CD14-positive monocyte (primary cell): ENCODE results near the gene RAPGEFL1. TPM values are rescaled to one million over a fixed set of nuclear protein-coding genes. Genes with fewer than 3 reads are reported as not detected.

Source experiments
- DNase-seq, 3 donors: peaks; one replicate each; pipeline ENCODE4 v3.0.0-alpha.2; 2011 to 2022
- H2AFZ ChIP-seq: 2 replicates; pipeline ENCODE4 v1.6.0; 2012; ENCODE audit warnings: mild to moderate bottlenecking, low read depth, low read length, inconsistent platforms; ENCODE audit not compliant: insufficient read depth, poor library complexity, severe bottlenecking
- H3K27ac ChIP-seq, 2 donors: 1 replicate in 1 of 2; 2 replicates in 1 of 2; pipeline ENCODE4 v1.5.1; 2012 to 2013; ENCODE audit warnings: low read length in 2 of 2, control low read depth in 1 of 2, inconsistent platforms in 1 of 2, low read depth in 1 of 2, mild to moderate bottlenecking in 1 of 2
- H3K27me3 ChIP-seq, 2 donors: one replicate each; pipeline versions ENCODE4 v1.6.0 to v1.6.1; 2011 to 2013; ENCODE audit warnings: low read length in 2 of 2; ENCODE audit not compliant: control insufficient read depth in 2 of 2, insufficient read depth in 2 of 2
- H3K36me3 ChIP-seq, 2 donors: replicated peaks in 1 of 2; 1 replicate in 1 of 2; 2 replicates in 1 of 2; pipeline versions ENCODE4 v1.5.1 to v1.6.1; 2012 to 2013; ENCODE audit warnings: low read length in 2 of 2, control low read depth in 1 of 2, inconsistent platforms in 1 of 2, mild to moderate bottlenecking in 1 of 2; ENCODE audit not compliant: insufficient read depth in 2 of 2, control insufficient read depth in 1 of 2
- H3K4me1 ChIP-seq, 2 donors: 1 replicate in 1 of 2; 2 replicates in 1 of 2; pipeline versions ENCODE4 v1.5.1 to v1.6.1; 2012 to 2013; ENCODE audit warnings: low read length in 2 of 2, control low read depth in 1 of 2, inconsistent platforms in 1 of 2, mild to moderate bottlenecking in 1 of 2, moderate library complexity in 1 of 2; ENCODE audit not compliant: insufficient read depth in 2 of 2, control insufficient read depth in 1 of 2
- H3K4me2 ChIP-seq: replicated peaks from 2 replicates; pipeline ENCODE3; 2012; ENCODE audit warnings: low read length, moderate library complexity, mild to moderate bottlenecking; ENCODE audit not compliant: poor library complexity, severe bottlenecking; ENCODE audit errors: extremely low read depth
- H3K4me3 ChIP-seq, 3 experiments: fragments of 200-600 bp in 1 of 3; sonication (generic) in 1 of 3; replicated peaks in 1 of 3; 1 replicate in 2 of 3; 2 replicates in 1 of 3; pipeline ENCODE4 v1.5.1; 2011 to 2013; ENCODE audit warnings: low read length in 3 of 3, mild to moderate bottlenecking in 3 of 3, control low read depth in 2 of 3, low read depth in 2 of 3, inconsistent platforms in 1 of 3, moderate library complexity in 1 of 3
- H3K79me2 ChIP-seq: 2 replicates; pipeline ENCODE4 v1.6.0; 2012; ENCODE audit warnings: mild to moderate bottlenecking, control low read depth, inconsistent platforms, low read length, moderate library complexity; ENCODE audit not compliant: insufficient read depth
- H3K9ac ChIP-seq: 2 replicates; pipeline ENCODE4 v1.6.0; 2017; ENCODE audit warnings: low read length, mild to moderate bottlenecking; ENCODE audit not compliant: insufficient read depth, poor library complexity, severe bottlenecking
- H3K9me3 ChIP-seq, 2 donors: replicated peaks in 1 of 2; 1 replicate in 1 of 2; 2 replicates in 1 of 2; pipeline versions ENCODE4 v1.5.1 to v1.6.1; 2012 to 2013; ENCODE audit warnings: low read length in 2 of 2, control low read depth in 1 of 2; ENCODE audit not compliant: control insufficient read depth in 1 of 2, insufficient read depth in 1 of 2
- H4K20me1 ChIP-seq: 2 replicates; pipeline ENCODE4 v1.6.0; 2012; ENCODE audit warnings: mild to moderate bottlenecking, low read length, control low read depth, moderate library complexity; ENCODE audit not compliant: insufficient read depth
- H3K27ac Mint-ChIP-seq, 7 donors: one replicate each; pipeline ENCODE4 v1.8.0; 2020; ENCODE audit warnings: mild to moderate bottlenecking in 7 of 7, mixed read lengths in 7 of 7, moderate library complexity in 6 of 7, inconsistent platforms in 2 of 7
- H3K27me3 Mint-ChIP-seq, 3 donors: one replicate each; pipeline ENCODE4 v1.8.0; 2021 to 2022; ENCODE audit warnings: low read depth in 3 of 3, mild to moderate bottlenecking in 3 of 3, mixed read lengths in 3 of 3, moderate library complexity in 3 of 3, inconsistent platforms in 1 of 3
- H3K36me3 Mint-ChIP-seq, 2 donors: one replicate each; pipeline ENCODE4 v1.8.0; 2020; ENCODE audit warnings: mixed read lengths in 2 of 2, inconsistent platforms in 1 of 2, mild to moderate bottlenecking in 1 of 2
- H3K4me1 Mint-ChIP-seq: one replicate; pipeline ENCODE4 v1.8.0; 2020; ENCODE audit warnings: mild to moderate bottlenecking, mixed read lengths
- H3K4me3 Mint-ChIP-seq, 2 donors: one replicate each; pipeline ENCODE4 v1.8.0; 2020; ENCODE audit warnings: mild to moderate bottlenecking in 2 of 2, mixed read lengths in 2 of 2, moderate library complexity in 1 of 2
- H3K9me3 Mint-ChIP-seq, 7 donors: one replicate each; pipeline ENCODE4 v1.8.0; 2020 to 2022; ENCODE audit warnings: mixed read lengths in 7 of 7, mild to moderate bottlenecking in 6 of 7, moderate library complexity in 6 of 7, inconsistent platforms in 2 of 7
- WGBS: methylation state at CpG from one replicate; pipeline ENCODE4 v1.1.5; 2013; ENCODE audit warnings: missing lambda C conversion rate; ENCODE audit not compliant: insufficient coverage; 5-methylcytosine and 5-hydroxymethylcytosine counted together
- intact Hi-C, 2 donors: fragments of 100-400 bp; cut with micrococcal nuclease; formaldehyde crosslinking; loops; one replicate each; pipeline versions ENCODE4 v1.15.0 to v1.15.1; 2023
- polyA plus RNA-seq, 3 donors: library from polyadenylated mRNA; depleted of rRNA in 1 of 3; unstranded in 2 of 3; stranded (reverse) in 1 of 3; fragments of 300-500 nt in 2 of 3; fragments of >200 nt in 1 of 3; fragmentation: Illumina TruSeq in 2 of 3; gene quantifications; 1 replicate in 2 of 3; 2 replicates in 1 of 3; pipeline ENCODE4 v1.2.3, GENCODE V29; 2012 to 2021
- TF ChIP-seq, protein P1 (sequence below): fragments of 200-600 bp; IDR thresholded peaks from one replicate; pipeline ENCODE4 v1.8.0; 2022; ENCODE audit warnings: antibody characterized with exemption, mild to moderate bottlenecking

Gene RAPGEFL1
- polyA plus RNA-seq, 3 donors: 0.09 to 6.1 (median 0.10) TPM

DNA sequence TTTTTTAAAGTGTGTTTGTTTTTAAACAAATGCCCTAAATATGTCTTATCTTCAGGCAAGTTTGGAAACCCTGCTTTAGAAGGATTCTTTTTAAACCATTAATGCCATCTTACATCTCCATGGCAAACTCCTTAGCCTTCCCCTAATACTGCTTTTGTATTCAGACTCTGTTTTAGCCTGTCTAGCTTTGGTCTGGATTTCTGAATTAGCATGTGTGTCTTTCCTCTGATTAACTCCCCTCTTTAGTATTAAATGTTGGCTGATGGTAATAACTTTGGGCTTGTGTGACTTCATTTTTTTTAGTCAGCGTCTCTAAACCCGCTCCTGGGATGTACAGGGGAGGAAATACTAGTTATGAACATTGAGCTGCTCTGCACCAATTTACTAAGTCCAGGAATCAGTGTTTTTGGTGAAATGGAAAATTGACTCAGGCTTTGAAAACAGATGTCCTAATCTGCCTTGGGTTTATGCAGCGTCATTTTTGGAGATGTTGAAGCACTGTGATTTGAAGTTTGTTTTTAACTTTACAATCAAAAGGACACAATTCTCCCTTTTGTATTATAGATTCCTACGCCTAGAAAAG is 64.1 kb downstream of the RAPGEFL1 start:
- peaks cover 88% of the 10 kb centered on the region for H4K20me1 ChIP-seq
- no peak overlapping the region for H3K4me2 ChIP-seq
- WGBS: 100% methylated on average over 2 of the region's 4 CpGs
- intact Hi-C loops: no loop called here
- H3K9me3 ChIP-seq: no peaks in the 10 kb centered on the region
- no peaks in the 10 kb centered on the region for H3K4me1 ChIP-seq
- H3K27ac ChIP-seq: no peak overlapping the region
- no peak for DNase-seq
- no peak overlapping the region for H2AFZ ChIP-seq
- no peak overlapping the region for H3K4me3 ChIP-seq
- H3K4me1 Mint-ChIP-seq: peaks cover 14% of the 10 kb centered on the region
- H3K9ac ChIP-seq: no peak overlapping the region
- no peaks in the 10 kb centered on the region for H3K27me3 ChIP-seq
- TF ChIP-seq, protein P1, sequence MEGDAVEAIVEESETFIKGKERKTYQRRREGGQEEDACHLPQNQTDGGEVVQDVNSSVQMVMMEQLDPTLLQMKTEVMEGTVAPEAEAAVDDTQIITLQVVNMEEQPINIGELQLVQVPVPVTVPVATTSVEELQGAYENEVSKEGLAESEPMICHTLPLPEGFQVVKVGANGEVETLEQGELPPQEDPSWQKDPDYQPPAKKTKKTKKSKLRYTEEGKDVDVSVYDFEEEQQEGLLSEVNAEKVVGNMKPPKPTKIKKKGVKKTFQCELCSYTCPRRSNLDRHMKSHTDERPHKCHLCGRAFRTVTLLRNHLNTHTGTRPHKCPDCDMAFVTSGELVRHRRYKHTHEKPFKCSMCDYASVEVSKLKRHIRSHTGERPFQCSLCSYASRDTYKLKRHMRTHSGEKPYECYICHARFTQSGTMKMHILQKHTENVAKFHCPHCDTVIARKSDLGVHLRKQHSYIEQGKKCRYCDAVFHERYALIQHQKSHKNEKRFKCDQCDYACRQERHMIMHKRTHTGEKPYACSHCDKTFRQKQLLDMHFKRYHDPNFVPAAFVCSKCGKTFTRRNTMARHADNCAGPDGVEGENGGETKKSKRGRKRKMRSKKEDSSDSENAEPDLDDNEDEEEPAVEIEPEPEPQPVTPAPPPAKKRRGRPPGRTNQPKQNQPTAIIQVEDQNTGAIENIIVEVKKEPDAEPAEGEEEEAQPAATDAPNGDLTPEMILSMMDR: no peak
- no peaks in the 10 kb centered on the region for H3K27me3 Mint-ChIP-seq
- H3K4me3 Mint-ChIP-seq: no peak overlapping the region
- H3K79me2 ChIP-seq: peaks cover 93% of the 10 kb centered on the region
- peaks cover 5 to 51% of the 10 kb centered on the region in 2 donors for H3K36me3 ChIP-seq
- no peak overlapping the region for H3K27ac Mint-ChIP-seq
- H3K9me3 Mint-ChIP-seq: no peaks in the 10 kb centered on the region
- peaks cover 18 to 51% of the 10 kb centered on the region in 2 donors for H3K36me3 Mint-ChIP-seq

DNA sequence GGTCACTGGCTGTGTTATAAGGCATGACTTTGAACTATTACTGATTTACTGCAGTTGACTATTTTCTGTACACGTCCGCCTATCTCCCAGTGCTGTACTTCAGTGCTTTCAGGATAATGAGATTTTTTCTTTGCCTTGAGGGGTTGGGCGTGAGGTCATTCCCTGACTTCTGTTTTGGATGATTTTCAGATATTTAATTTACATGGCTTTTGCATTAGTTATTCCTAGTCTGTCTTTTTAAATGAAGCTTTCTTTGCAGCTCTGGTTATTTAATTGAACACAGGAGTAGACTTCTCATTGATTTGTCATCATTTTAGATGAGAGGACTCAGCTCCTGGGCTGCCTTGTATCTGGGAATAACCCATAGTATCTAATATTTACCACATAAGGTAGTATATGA is 65.5 kb downstream of the RAPGEFL1 start:
- no peak overlapping the region for H2AFZ ChIP-seq
- H3K36me3 ChIP-seq: peaks cover 0 to 38% of the 10 kb centered on the region in 2 donors
- H3K4me3 ChIP-seq: no peak overlapping the region
- no peaks in the 10 kb centered on the region for H3K9me3 ChIP-seq
- no peak overlapping the region for H3K9ac ChIP-seq
- peaks cover 93% of the 10 kb centered on the region for H3K79me2 ChIP-seq
- Mint-ChIP-seq H3K27me3 (no peaks in the 10 kb centered on the region), H3K4me1 (peaks cover 14% of the 10 kb centered on the region), H3K36me3 (peaks cover 13 to 40% of the 10 kb centered on the region in 2 donors), H3K4me3 (no peak overlapping the region), H3K27ac (no peak overlapping the region), H3K9me3 (no peaks in the 10 kb centered on the region)
- H4K20me1 ChIP-seq: peaks cover 89% of the 10 kb centered on the region
- H3K4me2 ChIP-seq: no peak overlapping the region
- intact Hi-C loops: no loop called here
- no peaks in the 10 kb centered on the region for H3K27me3 ChIP-seq
- no peak for DNase-seq
- WGBS: no CpG with 5 or more reads among the region's 3 CpGs
- no peaks in the 10 kb centered on the region for H3K4me1 ChIP-seq
- no peak overlapping the region for H3K27ac ChIP-seq
- TF ChIP-seq, protein P1: no peak
